HG03565 (cell line): ENCODE results near the gene PNPLA2.

Source experiments
- ATAC-seq: cut with Tn5 transposase; IDR thresholded peaks from one replicate; pipeline ENCODE4 v1.9.1; 2021; ENCODE audit warnings: mild to moderate bottlenecking, moderate library complexity; ENCODE audit not compliant: unreplicated experiment

PNPLA2 gene

DNA sequence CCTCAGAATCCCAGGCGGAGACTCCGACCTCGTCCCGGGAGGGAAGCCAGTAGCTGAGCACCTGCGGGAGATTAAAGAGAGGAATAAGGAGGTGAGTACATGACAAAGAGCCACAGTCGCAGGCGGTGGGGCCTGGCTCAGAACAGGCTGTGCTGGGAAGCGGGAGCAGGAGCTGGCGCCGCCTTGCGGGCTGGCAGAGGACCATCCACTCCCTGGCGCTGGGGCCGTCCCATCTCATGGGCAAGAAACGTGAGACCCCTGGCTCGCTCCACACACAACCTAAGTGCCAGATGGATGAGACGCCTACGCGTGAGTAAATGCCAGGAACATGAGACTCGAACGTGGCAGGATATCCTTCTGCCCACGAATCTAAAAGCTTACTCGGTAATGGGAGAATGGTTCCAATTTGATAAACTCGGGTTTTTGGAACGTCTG lies 35.1 kb upstream of the PNPLA2 start:
- no peak for ATAC-seq

GRCh38 chr11:786235-787083 lies 32.3 kb upstream of the PNPLA2 start:
- no peak for ATAC-seq

GRCh38 chr11:787084-787675 lies 31.5 kb upstream of the PNPLA2 start:
- ATAC-seq = no peak

- ATAC-seq = no peak
Observed at GRCh38 chr11:788009-788640, 30.6 kb upstream of the PNPLA2 start.

DNA sequence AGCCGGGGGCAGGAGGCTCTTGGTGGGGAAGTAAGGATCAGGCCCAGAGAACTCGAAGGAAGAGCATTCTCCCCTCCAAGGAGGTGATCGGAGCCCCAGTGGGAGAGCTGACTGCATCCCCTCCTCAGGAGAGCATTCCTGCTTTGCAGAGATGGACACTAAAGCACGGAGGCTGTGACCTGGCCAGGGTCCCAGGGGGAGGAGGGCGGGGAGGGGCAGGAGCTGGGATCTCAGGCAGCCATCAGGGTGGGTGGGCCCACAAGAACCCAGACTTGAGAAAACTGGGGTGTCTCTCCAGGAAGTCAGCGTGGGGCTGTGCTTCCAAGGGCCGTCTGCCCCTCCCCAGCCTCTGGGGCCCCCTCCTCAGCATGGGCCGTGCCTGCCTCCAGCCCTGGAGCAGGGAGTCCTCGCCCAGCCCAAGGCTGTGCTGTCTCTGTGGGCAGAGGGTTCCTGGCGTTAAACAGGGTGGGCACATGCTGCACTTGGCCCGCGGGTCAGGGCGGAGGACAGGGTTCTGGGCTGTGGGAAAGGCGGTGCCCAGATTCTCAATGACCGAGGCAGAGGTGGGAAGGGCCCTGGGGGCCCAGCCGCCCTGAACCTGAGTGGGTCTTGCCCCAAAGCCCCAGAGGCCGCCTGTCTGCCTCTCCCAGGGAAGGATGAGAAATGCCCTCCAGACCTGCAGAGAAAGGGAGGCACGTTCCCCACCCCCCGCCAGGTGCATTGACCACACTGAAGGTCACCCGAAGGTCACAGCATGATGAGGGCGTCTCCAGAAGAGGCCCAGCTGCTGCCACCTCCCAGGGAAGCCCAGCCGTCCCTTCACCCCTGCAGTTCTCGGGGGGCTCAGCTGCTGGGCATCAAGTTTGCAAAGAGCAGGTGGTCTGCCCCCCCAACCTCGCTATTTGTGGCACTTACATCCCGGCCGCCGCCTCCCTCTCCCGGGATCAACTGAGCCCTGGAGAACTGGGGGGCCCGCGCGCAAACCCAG lies 29.5 kb upstream of the PNPLA2 start:
- ATAC-seq = no peak

DNA sequence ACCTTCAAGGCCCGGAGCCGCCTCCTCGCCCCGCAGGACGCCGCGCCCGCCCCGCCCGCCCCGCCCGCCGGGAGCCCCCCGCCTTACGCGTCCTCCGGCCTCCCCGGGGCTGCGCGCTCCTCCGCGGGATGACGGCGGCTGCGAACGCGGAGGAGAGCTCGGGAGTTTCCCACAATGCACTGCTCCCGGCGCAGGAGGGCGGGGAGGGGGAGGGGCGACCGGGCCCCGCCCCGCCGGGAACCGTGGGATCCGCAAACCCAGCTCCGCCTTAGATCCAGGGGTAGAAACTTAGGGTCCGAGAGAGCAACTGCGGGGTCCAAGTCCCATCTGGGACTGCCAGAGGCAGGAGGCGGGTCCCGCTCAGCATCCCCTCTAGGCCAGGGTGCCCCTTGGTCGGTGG lies 28.8 kb upstream of the PNPLA2 start, which contains the start of gene CEND1:
CEND1 (minus strand) TSS at position 148 of the 400 bp plus-strand sequence. CDS start 1,514 bp downstream, outside the sequence.
- no peak for ATAC-seq

DNA sequence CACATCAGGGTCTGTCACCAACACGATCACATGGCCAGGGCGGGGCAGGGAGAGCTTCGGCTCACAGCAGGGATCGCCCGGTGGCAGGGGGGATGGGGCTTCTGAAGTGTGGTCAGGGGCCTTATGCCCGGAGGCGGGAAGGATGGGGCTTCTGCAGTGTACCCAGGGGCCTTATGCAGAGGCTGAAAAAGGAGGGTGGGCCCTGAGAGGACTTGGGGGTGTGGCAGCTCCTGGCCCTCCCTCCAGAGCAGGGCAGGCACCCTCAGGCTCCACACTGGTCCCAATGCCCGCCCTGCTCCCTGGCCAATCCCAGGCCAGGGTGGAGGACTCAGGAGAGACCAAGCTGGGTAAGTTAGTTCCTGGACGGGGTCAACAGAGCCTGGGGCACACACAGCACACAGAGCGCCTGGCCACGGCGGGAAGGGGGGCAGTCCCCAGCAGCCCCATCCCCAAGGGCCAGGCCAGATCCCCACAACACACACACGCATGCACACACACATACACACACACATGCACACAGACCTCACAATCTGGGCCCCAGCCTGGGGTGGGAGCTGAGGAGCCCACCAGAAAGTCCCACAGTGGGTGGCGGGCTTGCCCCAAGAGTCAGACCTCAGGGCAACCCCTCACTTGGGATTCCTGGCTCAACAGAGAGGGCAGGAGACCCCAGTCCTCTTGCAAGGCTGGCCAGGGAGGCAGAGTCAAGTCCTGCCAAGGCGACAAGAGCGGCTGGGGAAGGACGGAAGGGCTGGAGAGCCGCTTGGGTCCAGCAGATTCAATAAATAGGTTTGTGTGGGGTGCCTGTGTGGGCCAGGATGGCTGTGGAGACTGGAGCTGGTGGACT lies 27.8 kb upstream of the PNPLA2 start:
- ATAC-seq = no peak

GRCh38 chr11:791658-792534 lies 26.8 kb upstream of the PNPLA2 start:
- no peak for ATAC-seq

DNA sequence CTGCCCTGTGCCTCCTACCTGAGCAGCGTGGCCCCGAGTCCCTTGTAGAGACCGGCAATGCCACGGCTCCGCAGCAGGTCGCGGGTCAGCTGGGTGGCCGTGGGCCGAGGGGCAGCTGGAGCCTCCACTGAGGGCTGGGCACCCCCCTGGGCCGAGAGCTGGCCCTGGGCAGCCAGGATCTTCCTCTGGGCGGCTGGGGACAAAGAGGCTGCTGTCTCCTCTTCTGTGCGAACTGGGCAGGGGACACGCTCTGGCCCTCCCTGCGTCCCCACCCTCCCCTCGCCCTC lies 26.2 kb upstream of the PNPLA2 start:
- no peak for ATAC-seq

DNA sequence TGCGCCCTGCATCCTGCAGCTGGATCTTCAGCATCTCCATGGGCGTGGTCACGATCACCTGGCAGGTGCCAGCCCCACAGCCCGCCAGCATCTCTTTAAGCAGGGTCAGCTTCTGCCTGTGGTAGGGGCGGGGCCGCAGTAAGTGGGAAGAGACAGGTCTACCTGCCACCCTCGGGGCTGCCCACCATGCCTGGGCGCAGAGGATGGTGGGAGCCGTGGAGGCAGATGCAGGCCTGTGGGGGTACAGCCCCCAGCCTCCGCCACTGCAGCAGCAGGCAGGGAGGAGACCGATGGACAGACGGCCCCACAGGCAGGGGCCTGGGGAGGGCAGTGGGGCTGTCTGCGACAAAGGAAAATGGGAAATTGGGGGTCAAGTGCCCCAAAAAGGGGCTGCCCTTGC lies 25.8 kb upstream of the PNPLA2 start:
- no peak for ATAC-seq

DNA sequence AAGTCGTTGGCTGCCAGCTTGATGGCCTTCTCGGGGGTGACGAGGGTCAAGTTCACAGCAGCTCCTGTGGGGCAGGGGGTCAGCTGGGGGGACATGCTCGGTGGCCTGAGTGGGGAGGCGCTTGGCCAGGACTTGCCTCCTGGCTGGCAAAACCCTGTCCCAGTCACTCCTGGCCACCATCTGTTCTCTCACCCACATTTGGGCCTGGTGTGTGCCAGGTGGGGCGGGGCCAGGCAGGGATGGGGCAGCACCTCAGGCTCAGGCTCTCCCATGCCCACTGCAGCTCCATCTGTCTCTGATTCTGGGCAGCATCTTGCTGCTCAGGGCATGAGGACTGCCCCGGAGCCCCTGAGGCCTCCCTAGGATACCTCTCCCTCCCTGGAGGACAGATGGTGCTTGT lies 25.2 kb upstream of the PNPLA2 start:
- no peak for ATAC-seq

DNA sequence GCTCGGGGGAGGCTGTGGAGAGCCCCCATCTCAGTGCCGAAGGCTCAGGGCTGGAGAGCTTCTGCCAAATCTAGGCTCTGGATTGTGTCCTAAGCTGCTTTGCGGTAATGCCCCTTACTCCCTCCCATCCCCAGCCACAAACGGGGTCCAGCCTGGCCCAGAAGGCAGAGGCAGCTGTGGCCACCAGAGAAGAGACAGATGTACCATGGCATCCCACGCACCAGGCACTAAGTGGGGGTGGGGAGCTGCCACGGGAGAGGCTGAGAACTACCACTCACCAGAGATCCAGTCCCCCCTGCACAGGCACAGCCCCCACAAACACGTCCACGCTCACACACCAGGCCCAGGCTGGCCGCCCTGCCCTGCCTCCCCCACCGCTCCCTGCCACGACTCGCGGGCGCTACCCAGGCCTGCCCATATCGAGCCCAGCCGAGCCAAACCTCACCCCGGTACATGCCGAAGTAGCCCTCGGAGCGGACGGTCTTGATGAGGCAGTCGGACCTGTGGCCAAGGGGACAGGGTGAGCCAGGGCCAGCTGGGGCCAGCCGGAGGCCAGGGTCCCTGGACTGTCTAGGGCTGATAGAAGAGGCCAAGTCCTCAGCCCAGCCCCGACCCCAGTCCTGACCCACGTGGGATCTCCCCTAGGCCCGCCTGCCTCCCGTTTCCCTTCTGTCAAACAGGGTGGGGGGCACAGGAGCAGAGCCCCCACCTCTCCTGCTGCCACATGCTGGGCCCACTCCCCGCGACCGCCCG lies 24.5 kb upstream of the PNPLA2 start:
- ATAC-seq = no peak

DNA sequence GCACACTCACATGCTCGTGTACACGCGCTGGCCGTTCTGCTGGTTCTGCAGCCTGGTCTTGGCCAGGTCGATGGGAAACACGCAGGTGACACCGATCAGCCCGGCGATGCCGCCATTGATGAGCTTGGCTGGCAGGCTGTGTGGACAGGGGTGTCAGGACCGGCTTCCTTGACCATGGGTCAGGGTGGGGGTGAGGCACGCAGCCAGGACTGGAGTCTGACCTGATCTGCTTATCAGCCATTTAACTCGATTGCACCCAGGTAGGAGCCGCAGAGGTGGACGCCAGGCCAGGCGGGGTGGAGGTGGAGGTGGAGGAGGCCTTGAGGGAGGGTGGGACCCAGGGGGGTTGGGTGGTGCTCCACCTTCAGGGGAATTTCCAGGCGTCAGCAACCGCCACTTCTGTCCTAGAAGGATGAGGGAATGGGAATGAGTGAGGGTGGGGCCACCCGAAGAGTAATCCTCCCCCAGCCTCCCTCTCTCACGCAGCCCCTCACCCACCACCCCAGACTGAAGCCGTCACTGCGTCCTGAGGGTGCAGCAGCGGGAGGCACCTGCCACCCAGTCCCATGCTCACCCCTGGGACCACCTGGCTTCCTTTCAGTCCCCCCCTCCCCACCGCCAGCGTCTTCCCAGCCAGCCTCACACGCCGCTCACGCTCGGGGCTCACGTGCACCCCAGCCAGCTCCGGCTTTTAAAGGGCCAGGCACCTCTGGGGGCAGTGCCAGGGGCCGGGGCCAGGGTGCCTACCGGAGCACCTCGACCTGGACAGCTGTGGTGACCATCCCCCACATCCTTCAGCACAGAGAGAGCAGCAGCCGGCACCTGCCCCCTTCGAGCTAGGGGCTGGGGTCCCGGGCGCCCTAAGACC lies 23.7 kb upstream of the PNPLA2 start:
- no peak for ATAC-seq

DNA sequence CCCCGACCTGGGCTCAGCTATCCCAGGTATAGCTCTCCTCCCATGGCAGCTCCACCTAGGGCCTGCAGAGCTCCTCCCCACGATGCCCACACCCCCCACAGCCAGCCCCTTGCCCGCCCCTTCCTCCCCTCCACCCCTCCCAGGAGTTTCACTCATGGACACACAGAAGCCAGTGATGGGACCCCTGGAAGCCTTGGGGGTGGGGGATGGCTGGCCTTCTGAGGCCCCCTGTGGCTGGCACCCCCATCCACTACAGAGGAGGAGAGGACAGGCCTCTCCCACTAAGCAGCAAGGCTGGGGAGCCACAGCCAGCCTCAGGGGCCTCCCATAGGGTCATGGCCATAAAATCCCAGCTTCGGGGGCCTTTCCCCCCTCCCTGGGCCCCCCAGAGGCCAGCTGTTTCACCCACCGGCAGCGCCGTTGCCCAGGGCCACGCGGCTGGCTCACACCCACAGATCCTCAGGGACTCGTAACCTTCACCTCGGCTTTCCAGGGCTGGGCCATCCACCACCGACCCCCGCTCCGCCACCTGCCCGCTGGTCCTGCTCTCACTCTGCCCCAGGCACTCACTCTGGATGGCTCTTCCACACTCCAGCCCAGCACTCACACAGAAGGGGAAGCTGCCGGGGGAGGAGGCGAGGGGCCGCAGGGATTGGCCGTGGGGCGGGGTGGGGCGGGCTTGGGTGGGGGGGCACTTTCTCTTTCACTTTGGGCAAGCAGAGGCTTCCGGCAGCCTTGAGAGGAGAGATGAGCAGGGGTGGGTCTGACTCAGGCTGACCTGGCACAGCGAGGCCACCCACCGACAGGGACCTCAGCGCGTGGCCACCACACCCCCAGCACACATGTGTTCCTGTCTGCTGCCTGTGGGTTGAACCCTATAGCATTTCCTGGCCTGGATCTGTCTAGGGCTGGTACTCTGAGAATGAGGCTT lies 22.8 kb upstream of the PNPLA2 start:
- no peak for ATAC-seq

- no peak for ATAC-seq
Observed at GRCh38 chr11:796565-797295, 22.0 kb upstream of the PNPLA2 start.
